Measurements from ENCODE around the gene SORBS2. TPM values are rescaled to one million over a fixed set of nuclear protein-coding genes. Genes with fewer than 3 reads are reported as not detected.

SORBS2 gene
- total and polyA plus RNA-seq, 2 donors (not counting 3 experiments of a cell fraction or from before 2014, with no cell fraction given) = 69.8 to 82.5 TPM

GRCh38 chr4:185748901-185749390 lies 63.0 kb downstream of the SORBS2 start:
- TF ChIP-seq MYC (IDR thresholded peaks at IDR 0.05; ENCODE audit: low read depth, low read length) (no peak), MAX (IDR thresholded peaks at IDR 0.05; ENCODE audit: insufficient read depth, insufficient read length) (no peak), POLR2A (IDR thresholded peaks at IDR 0.05; ENCODE audit: low read depth, low read length) (no peak), POLR2AphosphoS5 (IDR thresholded peaks at IDR 0.05; ENCODE audit: insufficient read depth, low read depth, low read length) (no peak), JUN (IDR thresholded peaks at IDR 0.05; ENCODE audit: borderline replicate concordance, insufficient read depth, insufficient read length, low read depth) (no peak), FOS (IDR thresholded peaks at IDR 0.05; ENCODE audit: borderline replicate concordance, insufficient read depth, low read length) (no peak), CTCF (IDR thresholded peaks at IDR 0.05; ENCODE audit: extremely low read depth in 1 of 2, insufficient read depth in 1 of 2, low read depth in 1 of 2, low read length in 2 of 2) (no peak), GATA2 (IDR thresholded peaks at IDR 0.05; ENCODE audit: insufficient read depth, insufficient read length, low read depth, low read length) (no peak), EZH2 (IDR thresholded peaks at IDR 0.05; ENCODE audit: borderline replicate concordance, low read depth, low read length, severe bottlenecking) (no peak)
- BruUV-seq (replicated peaks) = no TSS peak
- Histone ChIP-seq H3K9me1 (replicated peaks; ENCODE audit: control insufficient read depth, extremely low read depth, insufficient read depth, low read length) (no peaks in the 10 kb centered on the region), H3K79me2 (ENCODE audit: control insufficient read depth, insufficient read depth, low read length) (no peaks in the 10 kb centered on the region), H3K9me3 (replicated peaks; ENCODE audit: control insufficient read depth, insufficient read depth, low read length) (no peaks in the 10 kb centered on the region), H3K27me3 (ENCODE audit: control insufficient read depth in 2 of 2, insufficient read depth in 2 of 2, low read length in 2 of 2) (no peaks in the 10 kb centered on the region), H3K4me2 (ENCODE audit: insufficient read depth, low read length) (no peak overlapping the region), H3K36me3 (ENCODE audit: control insufficient read depth in 2 of 2, extremely low read depth in 1 of 2, insufficient read depth in 2 of 2, low read length in 2 of 2) (no peaks in the 10 kb centered on the region), H4K20me1 (replicated peaks; ENCODE audit: control insufficient read depth, extremely low read depth, insufficient read depth, low read length) (no peaks in the 10 kb centered on the region), H3K4me1 (ENCODE audit: control insufficient read depth, extremely low read depth, insufficient read depth, low read length) (no peaks in the 10 kb centered on the region), H3K4me3 (replicated peaks in 1 of 3; ENCODE audit: insufficient read depth in 1 of 3, low read depth in 1 of 3, low read length in 3 of 3) (no peak overlapping the region), H2AFZ (ENCODE audit: low read depth, low read length) (no peak overlapping the region), H3K9ac (replicated peaks; ENCODE audit: extremely low read depth, insufficient read depth, low read length) (no peak overlapping the region), H3K27ac (ENCODE audit: insufficient read depth, low read depth, low read length) (no peak overlapping the region)
- DNase-seq (ENCODE audit: low read depth, low spot score) (no peak), FAIRE-seq (no peak)
- ChIA-PET CTCF (interaction anchor here (0.9 to 2.3 kb wide), 5 partner anchors 10 to 273 kb away, joined by 3 to 6 read pairs (median 4); no protein-coding TSS in a partner anchor), POLR2A (no interaction called here)
- dilution Hi-C loops (cut with MboI; ENCODE audit: extremely low pct_ligation_motif_present, low sequenced_read_pairs) = no loop called here
- intact Hi-C loops (cut with micrococcal nuclease) = no loop called here

Data from endothelial cell of umbilical vein (primary cell).